ENCODE measurements around the gene CCDC86. TPM values are rescaled to one million over a fixed set of nuclear protein-coding genes. Genes with fewer than 3 reads are reported as not detected.

CCDC86 gene
- total RNA-seq, 1 donor from 2014 or later: 23.9 TPM

DNA sequence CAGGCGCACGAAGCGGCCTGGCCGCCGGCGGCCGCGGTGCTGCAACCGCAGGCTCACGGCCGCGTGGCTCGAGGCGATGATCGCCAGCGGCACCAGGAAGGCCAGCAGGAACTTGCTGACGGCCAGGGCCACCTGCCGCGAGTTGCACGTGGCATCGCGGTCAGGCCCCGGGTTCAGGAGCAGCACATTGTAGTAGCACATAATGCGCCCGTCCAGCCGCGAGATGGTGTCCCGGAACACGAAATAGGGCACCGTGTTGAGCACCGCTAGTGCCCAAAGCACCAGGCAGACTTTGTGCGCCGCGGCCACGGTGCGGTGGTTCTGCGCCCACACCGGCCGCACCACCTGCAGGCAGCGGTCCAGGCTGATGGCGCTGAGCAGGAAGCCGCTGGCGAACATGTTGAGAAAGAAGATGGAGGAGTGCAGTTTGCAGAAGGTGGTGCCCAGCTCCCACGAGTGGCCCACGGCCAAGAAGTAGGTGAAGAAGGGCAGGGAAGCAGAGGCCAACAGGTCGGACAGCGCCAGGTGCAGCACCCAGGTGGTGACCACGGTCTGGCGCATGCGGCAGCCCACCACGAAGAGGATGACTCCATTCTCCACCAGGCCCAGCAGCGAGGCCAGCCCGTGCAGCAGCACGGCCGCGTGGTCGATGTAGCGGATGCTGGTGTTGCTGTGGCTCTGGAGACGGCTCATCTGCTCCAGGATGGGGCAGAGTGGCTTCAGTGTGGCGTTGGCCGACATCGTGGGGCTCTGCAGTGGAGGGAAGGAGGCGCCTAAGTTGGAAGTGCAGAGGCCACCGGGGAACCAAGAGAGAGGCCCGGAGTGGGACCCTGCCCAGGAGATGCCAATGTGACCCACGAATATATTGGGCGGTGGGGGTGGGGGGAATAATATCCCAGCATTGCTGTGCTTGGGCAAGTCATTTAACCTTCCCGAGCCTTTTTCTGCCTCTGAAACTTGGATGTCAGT lies 11.4 kb downstream of the CCDC86 start:
- DNase-seq (ENCODE audit: low read depth, low spot score): no peak

DNA sequence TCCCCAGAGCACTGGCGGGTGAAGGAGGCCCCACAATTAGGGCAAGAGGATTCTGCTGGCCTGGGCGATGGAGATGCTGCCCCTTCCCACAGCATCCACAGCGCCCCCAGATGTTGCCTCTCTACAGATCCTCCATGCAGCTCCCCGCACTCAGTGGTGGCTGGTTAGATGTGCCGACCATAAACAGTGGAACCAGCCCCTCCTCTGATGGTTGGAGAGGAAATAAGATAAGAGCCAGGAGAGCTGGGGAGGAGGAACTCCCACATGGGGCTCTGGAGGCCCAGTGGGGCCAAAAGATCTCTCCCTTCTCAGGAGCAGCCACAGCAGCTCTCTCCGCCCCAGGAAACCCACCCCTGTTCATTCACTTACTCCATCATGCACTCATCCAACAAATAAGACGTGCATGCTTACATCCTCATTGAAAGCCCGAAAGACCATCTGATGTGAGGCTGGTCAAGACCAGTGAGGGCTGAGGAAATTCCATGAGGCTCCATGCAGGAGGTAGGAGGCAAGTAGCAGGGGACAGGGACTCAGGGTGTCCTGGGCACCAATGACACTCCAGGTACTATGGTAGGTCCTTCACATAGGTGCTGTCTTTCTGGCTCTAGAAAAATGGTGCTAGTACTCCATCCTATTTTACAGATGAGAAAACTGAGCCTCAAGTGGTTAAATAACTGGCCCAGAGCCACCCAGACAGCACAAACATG lies 12.4 kb downstream of the CCDC86 start:
- no peak for DNase-seq (ENCODE audit: low read depth, low spot score)

DNA sequence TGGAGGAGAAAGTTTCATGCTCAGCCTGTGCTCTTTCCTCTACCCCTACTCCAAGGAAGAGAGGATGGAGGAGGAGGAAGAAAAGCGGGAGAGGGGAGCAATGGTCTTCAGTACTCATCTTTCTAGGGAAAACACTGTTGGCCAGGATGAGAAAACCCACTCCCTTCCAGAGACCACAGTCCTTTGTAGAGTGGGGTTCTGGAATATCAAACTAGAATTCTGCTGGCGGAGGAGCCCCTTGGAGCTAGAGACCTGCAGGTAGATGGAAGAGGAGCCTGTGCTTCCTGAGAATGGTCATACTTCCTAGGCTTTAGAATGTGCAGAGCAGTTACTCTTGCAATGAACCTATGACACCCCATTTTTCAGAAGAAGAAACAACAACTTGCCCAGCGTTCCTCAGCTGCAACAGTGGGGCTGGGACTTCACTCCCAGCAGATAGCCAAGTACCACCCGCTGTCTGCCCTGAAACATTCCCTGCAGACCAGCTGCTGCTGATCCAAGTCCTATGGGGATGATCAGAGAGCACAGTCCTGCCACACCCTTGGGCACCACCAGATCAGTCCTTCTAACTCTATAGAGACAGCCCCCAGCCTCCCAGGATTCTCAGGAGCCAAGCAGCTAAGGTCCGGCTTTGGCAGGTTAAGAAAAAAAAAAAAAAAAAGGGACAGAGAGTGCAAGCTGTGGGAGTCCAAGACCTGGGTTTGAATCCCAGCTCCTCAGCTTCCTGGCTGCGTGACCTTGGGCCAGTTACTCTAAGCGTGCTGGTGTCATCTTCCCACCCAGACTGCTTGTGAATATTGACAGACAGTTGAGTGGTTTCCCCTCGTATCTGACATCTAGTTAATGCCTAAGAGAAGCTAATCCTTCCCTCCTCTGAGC lies 13.2 kb downstream of the CCDC86 start:
- DNase-seq (ENCODE audit: low read depth, low spot score): no peak

DNA sequence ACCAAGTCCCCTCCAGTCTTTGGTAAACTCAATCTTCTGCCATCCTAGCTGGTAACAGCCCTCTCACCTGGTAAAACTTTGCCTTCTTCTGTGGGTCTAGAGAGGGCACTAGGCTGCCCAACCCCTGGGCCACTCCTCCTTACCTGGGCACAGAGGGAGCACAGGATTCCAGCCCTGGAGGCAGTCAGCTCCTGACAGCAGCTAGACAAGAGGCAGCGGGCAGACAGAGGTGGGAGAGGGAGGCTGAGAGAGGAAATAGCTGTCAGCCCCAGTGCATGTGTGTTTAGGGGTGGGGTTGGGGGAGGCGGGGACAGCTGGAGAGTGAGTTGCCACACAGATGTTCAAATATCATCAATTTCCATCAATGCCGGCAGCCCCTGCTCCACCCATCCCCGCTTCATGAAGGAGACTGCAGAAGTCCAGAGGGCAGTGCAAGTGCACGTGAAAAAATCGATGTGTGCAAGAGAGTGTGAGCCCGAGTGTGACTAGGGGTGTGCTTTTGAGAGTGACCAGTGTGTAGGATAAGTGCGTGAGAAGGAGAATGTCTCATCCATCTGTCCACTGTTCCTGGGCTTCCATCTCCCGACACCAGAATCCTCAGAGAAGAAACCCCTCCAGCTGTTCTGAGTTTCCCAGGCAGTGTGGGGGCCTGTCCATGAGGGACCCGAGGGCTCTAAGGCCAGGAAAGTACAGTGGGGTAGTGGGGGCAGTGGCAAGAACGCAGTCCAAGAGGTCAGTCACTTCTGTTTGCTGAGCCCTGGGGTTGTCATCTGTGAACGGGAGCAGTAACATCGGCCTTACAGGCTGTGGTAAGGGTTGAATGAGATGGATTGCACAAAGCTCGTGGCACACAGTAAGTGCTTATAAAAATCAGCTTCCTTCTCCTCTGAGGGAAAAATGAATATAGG lies 14.1 kb downstream of the CCDC86 start, which contains the start of gene PTGDR2:
PTGDR2 (minus strand) TSS at position 225 of the 908 bp plus-strand sequence. CDS start 2,228 bp downstream, outside the sequence.
- DNase-seq (ENCODE audit: low read depth, low spot score): no peak

DNA sequence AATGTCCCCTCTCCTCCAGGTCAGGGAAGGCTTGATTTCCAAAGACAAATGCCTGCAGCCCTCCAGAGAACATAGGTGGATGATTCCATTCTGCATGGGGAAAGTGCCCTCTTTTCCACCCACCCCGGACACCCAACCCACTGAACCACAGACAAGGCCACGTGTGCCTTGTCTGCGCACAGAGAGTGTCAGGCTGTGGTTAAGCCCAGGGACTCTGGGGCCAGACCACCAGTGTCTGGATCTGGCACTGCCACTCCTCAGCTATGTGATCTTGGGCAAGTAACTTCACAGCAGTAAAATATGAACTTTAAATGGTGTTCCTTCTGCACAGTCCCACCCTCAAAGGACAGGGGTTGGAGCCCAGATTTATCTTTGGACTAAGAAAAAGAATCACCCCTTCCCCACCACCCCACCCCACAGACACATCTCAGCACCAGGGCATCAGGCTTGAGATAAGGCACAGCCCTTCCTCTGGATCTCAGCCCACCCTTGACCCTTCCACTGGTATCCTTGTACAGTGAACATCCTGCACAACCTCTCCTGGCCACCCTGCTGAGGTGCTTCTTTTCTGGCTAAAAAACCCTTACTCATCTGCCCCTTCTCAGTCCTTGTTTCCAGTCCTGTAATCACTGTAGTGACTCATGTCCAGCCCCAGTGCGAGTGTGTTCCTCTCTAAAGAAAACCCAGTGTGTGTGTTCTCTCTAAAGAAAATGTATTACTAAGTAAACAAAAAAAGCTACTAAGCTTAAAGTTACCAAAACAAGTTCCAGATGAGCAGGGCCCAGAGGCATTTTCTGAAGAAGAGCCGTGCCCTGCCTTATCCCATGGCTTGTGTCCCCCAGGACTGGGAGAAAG lies 15.7 kb downstream of the CCDC86 start:
- DNase-seq (ENCODE audit: low read depth, low spot score): no peak

DNA sequence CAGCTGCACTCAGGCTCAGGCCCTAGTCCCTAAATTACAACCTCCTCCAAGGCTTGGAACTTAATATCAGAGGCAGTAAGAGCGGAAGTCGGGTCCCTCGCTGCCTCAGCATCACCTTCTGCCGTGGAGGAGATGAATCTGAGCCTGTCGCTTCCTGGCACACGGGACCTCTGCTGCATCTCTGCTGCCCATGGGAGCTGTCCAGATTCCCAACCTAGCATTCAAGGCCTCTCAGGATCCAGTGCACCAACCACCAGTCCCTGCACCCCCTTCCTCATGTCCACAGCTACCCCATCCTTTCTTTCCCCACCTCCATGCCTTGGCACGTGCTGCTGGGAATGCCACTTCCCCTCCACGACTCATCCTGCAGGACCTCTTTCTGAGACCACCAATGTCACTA lies 16.3 kb downstream of the CCDC86 start:
- no peak for DNase-seq (ENCODE audit: low read depth, low spot score)

DNA sequence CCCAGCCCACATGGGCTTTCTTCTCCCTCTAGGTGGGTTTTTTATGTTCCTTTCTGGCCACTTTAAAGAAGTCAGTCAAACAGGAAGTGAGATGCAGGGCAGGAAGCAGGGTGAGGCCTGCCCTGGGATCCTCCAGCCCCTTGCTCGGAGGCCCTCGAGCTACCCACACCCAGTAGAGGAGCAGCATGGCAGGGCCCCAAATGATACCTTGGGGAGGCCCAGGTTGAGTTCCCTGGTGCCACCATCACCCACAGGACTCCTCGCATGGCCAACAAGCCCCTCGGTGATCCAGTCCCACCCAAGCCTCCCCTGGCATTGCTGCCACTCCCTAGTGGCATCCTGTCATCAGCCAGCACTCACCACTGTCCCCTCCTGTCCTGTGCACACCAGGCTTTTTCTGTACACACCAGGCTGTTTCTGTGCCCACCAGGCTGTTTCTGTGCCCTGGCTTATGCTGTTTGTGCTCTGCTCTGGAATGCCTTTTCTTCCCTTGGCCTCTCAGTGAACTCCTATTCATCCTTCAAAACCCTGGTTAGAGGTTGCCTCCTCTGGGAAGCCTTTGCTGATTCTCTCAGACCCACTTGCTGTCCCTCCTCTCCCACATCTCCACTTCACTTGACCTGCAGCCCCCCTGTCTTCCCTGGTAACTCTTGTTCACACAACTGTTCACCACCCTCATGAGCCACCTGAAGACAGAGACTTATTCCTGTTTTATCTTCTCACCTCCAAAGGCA lies 17.0 kb downstream of the CCDC86 start:
- no peak for DNase-seq (ENCODE audit: low read depth, low spot score)

DNA sequence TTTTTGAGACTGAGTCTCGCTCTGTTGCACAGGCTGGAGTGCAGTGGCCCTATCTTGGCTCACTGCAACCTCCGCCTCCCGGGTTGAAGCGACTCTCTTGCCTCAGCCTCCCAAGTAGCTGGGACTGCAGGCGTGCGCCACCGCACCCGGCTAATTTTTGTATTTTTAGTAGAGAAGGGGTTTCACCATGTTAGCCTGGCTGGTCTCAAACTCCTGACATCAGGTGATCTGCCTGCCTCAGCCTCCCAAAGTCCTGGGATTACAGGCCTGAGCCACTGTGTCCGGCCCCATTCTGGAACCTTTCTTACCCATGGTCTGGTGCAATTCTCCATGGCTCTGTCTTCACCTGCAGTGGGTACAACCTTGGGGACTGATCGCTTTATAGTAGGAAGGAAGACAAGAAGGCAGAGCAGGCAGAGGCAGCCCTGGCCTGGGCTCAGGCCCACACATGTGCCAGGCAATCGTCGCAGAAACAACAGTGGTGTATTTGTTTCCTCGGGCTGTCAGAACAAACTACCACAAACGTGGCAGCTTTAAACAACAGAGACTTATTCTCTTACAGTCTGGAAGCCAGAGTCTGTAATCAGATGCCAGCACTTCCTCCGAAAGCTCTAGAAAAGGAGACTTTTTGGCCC lies 17.8 kb downstream of the CCDC86 start:
- DNase-seq (ENCODE audit: low read depth, low spot score): no peak

DNA sequence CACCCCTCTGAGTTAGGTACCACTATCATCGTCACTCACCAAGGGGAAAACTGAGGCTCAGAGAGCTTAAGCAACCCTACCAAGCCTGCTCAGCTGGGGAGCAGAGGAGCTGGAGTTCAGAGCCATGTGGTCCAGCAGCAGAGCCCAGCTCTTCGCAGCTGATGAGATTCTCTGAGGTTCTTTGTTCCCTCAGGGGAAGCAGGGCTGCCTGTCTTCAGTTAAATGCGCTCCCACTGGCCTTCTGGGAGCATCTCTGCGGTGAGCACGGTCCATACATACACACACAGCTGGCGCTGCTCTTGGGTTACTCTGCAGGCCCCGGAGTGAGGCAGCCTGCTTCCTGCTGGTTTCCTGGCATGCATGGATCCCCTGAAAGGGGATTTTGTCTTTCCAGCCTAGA lies 19.0 kb downstream of the CCDC86 start:
- DNase-seq (ENCODE audit: low read depth, low spot score): no peak

DNA sequence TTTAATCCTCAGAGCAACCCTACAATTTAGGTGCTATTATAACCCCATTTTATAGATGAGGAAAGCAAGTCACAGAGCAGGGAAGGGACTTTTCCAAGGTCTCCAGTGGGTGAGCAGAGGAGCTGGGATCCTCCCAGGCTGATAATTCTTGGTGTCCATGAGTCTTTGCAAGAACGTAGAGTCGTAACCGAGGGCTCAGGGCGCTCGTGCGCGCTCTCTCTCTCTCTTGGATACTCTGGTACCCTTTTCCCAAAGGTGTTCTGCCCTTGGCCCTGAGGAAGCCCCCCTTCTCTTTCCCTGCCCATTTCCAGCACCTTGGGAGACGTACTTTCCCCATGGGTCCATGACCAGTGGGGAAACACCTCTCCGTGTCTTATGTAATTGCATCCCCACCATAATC lies 20.3 kb downstream of the CCDC86 start:
- DNase-seq (ENCODE audit: low read depth, low spot score): no peak

DNA sequence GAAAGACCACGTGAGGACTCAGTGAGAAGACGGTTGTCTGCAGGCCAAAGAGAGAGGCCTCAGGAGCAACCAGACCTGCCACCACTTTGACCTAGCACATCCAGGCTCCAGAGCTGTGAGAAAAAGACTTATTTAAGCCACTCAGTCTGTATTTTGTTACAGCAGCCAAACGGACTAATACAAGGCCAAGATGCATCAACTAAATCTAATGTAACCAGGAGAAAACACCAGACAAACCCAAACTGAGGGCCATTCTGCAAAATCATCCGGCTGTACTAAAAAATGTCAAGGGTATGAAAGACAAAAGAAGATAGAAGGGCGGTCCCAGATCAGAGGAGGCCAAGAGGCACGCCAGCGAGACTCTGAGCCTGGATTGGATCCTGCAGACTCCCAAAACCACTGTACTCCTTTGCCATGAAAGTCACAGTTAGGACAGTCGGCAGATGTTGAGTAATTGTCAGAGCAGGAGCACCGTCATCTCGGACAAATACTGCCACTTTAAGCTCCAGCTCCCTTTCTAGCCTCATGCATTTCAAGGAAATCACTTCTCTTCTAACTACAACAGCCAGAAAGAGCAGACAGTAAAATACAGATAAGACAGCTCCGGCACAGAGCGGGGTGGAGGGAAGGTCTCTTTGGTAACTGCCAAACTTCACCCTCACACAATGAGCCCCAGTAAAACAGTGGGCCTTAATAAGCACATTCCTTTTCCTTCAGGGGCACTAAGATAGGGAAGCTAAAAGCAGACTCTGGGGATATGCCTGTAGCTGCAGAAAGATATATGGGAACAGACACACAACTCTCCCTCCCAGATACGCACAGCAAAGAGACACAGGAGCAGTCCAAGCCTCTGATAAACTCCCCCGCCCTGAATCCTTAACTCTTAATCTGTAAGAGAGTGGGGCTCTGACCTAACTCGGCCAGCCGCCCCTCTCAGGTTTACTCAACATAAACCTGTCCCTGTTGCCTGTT lies 21.9 kb downstream of the CCDC86 start:
- no peak for DNase-seq (ENCODE audit: low read depth, low spot score)

DNA sequence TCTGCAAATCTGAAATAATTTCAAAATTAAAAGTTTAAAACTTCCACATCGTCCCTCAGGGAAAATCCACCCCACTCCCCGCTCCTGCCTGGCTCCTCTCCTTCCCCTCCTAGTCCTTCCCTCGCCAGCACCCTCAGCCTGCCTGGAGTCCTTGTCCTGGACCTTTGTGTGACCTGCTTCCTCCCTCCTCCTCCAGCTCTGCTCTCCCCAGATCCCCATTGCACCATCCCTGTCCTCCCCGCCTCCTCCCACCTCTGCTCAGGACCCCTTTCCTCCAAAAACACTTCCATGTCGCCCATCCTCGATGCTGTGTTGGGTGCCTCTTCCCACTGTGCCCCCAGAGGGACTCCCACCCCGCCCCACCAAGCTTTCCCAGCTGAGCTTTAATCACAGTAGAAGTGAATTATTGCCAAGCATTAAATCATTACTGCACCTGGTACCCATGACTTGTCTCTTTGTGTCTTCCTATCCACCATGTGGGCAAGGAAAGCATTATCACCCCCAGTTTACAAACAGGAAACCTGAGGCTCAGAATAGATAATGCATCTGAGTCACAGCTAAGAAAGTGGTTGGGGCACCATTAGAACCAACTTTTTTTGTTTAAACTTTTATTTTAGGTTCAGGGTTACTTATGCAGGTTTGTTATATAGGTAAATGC lies 23.1 kb downstream of the CCDC86 start:
- no peak for DNase-seq (ENCODE audit: low read depth, low spot score)

DNA sequence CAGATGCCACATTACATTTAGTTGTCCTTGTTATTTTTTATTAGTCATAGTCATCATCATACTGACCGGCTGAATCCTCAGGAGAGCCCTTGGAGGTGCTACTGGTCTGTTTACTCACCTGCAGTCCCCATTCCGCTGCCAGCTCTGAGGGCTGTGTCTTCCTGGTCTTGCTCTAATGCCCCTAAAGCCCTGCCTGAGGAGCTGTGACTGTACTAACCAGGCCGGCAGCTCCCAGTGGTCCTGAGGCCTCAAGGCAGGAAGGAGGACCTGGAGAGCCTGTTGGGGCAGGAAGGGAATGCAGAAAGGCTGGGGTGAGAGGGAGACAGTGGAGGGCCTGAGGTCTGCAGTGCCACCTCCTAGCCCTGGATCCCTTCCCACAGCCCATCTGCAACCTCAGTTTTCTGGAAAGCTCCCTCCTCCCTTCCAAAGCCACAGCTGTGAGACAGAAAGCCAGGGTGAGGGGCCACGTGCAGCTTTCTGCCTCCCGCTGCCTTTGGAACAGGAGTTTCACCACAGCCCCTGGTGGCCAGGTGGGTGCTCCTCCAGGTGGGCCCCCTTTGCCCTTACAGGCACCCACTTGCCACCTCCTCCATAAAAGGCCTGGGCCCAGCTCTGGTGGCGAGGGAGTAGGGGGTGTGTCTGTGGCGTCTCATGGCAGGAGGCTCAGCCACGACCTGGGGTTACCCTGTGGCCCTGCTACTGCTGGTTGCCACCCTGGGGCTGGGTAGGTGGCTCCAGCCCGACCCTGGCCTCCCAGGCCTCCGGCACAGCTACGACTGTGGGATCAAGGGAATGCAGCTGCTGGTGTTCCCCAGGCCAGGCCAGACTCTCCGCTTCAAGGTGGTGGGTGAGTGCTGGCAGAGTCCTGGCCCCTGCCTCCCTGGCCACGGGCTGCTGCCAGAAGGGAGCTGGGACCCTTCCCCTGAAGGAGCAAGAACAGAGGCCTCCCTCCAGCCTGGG lies 25.3 kb downstream of the CCDC86 start, which contains the start of gene ZP1:
ZP1 (plus strand) TSS at position 632 of the 960 bp plus-strand sequence; CDS start at position 652, 20 bp downstream.
- no peak for DNase-seq (ENCODE audit: low read depth, low spot score)

DNA sequence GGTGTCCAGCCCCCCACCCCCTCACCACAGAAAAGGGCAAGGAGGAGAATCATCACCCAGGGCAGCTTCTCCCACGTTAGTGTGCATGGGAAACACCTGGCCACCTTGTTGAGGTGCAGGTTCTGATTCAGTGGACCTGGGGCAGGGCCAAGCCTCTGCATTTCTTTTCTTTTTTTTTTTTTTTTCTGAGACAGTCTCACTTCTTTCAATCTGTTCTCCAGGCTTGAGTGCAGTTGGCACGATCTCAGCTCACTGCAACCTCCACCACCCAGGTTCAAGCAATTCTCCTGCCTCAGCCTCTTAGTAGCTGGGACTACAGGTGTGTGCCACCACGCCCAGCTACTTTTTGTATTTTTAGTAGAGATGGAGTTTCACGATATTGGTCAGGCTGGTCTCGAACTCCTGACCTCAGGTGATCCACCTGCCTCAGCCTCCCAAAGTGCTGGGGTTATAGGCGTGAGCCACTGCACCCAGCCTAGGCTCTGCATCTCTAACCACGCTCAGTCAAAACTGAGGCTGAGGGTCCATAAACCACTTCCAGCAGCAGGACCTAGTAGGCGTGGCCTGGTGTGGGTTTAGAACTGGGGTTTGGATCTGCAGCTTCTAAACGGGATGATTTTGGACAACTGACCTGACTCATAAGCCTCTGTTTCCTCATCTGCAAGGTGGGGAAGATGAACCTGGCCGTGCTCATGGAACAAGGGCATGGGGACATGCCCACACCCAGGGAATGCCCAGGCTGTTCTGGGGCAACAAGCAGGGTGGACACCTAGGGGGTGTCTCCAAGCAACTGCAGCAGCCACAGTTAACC lies 26.2 kb downstream of the CCDC86 start:
- DNase-seq (ENCODE audit: low read depth, low spot score): no peak

Data from pulmonary artery endothelial cell (primary cell).